KOPT-K1 (cell line): ENCODE data around the gene LAPTM5.
"Not testable (repeated sequence)": the region's sequence is repeated elsewhere in the genome, so short reads cannot be mapped to it uniquely, and the experiment has no call there.

ENCODE experiments used
- H3K27ac ChIP-seq: fragments of 200-600 bp; sonication (generic); 2 replicates; pipeline ENCODE4 v1.5.1; 2016; ENCODE audit warnings: antibody characterized with exemption, mild to moderate bottlenecking, low read depth, low read length; ENCODE audit not compliant: poor library complexity, severe bottlenecking
- H3K36me3 ChIP-seq: fragments of 200-600 bp; sonication (generic); 2 replicates; pipeline ENCODE4 v1.5.1; 2017; ENCODE audit warnings: antibody characterized with exemption, mild to moderate bottlenecking, low read length, moderate library complexity; ENCODE audit not compliant: insufficient read depth
- H3K9me3 ChIP-seq: fragments of 200-600 bp; sonication (generic); 2 replicates; pipeline ENCODE4 v1.5.1; 2017; ENCODE audit warnings: antibody characterized with exemption, low read length, mild to moderate bottlenecking; ENCODE audit not compliant: insufficient read depth, poor library complexity, severe bottlenecking

LAPTM5 gene

DNA sequence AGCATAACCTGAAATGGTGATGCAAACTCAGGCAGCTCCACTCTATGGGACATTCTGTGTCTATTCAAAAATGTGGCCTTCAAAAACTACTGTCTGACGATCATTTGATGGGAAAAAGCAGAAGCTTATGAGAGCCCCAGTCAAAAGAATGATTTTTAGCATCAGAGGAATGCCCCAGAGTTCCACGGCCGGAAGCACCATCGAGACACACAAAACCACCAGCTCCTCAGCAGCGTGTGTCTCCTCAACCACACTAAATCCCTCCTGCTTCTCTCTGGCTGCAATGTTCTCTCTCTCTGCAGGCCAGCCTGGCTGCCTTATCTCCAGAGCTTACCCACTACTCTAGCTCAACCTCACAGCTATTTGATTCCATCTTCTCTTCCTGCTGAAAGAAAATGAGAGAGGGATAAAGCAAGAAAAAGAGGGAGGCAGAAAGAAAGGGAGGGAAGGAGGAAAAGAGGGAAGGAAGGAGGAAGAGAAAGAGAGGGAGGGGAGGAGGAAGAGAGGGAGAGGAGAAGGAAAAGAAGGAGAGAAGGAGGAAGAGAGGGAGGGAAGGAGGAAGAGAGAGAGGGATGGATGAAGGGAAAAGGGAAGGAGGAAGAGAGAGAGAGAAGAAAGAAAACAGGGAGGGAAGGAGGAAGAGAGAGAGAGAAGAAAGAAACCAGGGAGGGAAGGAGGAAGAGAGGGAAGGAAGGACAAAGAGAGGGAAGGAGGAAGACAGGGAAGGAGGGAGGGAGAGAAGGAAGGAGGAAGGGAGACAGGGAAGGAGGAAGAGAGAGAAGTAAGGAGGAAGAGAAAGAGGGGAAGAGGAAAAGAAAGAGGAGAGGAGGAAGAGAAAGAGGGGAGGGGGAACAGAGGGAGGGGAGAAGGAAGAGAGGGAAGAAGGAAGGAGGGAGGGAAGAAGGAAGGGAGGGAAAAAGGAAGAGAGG lies 33.5 kb upstream of the LAPTM5 start:
- no peaks in the 10 kb centered on the region for H3K9me3 ChIP-seq
- no peaks in the 10 kb centered on the region for H3K36me3 ChIP-seq
- no peak overlapping the region for H3K27ac ChIP-seq

DNA sequence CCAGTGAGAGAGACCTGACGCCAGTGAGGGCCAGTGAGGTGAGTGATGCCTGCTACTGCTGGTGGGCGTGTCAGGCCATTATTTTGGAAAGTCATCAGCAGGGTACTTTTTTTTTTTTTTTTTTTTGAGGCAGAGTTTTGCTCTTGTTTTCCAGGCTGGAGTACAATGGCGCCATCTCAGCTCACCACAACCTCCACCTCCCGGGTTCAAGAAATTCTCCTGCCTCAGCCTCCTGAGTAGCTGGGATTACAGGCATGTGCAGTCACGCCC lies 32.6 kb upstream of the LAPTM5 start:
- not testable (repeated sequence) for H3K9me3 ChIP-seq, H3K36me3 ChIP-seq, H3K27ac ChIP-seq

DNA sequence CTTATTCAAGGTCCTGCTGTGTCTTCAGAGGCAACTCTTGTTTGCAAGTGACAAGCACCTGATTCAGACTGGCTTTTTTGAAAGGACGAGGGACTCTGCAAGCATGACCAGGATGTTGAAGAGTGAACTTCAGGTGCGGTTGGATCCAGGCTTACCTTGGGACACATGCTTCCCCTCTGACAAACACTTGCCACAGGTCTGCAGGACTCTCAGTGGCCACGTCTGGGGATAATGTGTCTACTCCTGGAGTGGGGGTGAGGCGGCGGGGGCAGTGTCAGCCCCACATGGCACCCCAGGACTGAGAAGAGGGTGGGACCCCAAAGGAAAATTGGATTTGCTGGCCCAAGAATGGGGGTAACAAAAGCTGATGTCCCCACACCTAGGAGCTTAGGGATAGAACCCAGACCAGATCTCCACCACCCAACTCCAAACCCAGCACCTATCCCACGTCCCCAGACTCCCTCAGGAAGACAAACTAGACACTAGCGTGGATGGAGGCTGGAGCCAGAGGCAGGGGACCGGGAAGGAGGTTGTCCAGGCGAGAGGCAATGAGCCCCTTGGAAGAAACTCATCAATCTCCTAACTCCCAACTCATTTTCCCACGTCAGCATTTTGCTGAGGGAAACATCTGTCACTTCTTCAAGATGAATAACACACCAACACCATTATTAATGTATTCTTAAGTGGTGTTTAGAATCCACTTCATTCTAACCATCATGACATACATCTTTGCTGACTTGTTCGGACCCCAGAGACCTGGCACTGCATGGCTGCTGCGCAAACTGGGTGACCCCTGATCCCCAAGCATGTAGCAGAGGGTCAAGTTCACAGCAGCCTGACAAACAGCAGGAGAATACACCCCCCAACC lies 32.0 kb upstream of the LAPTM5 start:
- no peak overlapping the region for H3K27ac ChIP-seq

DNA sequence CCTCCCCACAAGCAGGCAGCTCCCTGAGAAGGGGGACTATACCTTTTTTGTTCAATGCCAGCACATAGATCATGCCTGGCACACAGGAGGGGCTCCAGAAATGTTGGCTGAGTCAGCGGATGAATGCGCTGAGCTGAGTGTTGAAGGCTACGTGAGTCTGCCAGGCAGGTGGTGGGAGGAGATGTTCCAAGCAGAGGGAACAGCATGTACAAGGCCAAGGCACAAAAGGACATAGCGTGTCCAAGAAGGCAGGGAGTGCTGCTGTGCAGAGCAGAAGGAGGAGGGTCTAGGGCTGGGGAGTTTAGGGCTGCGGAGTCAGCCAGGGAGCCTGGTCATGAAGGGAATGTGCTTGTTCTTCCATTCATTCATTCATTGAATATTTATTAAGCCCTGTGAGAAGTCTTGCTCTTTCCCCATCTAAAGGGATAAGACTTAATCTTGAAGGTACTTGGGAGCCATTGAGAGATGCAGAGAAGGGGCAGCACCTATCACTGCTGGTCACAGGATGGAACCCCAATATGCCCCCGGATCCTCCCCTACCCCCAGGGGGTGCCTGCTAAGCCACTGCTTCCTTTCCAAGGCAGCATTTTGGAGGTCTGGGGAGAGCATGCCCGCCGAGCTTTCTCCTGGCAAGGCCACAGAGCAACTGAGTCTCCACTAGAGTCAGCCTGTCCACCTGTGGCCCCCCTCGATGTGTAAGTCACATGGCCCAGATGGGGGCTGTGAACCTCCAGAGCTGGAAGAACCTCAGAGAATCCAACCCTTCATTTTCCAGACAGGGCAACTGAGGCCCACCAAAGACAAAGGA lies 31.2 kb upstream of the LAPTM5 start:
- Histone ChIP-seq H3K9me3 (no peaks in the 10 kb centered on the region), H3K36me3 (no peaks in the 10 kb centered on the region), H3K27ac (no peak overlapping the region)

More for the DNA sequence above, 32.0 kb upstream of the LAPTM5 start:
- Histone ChIP-seq H3K9me3 (no peaks in the 10 kb centered on the region), H3K36me3 (no peaks in the 10 kb centered on the region)

DNA sequence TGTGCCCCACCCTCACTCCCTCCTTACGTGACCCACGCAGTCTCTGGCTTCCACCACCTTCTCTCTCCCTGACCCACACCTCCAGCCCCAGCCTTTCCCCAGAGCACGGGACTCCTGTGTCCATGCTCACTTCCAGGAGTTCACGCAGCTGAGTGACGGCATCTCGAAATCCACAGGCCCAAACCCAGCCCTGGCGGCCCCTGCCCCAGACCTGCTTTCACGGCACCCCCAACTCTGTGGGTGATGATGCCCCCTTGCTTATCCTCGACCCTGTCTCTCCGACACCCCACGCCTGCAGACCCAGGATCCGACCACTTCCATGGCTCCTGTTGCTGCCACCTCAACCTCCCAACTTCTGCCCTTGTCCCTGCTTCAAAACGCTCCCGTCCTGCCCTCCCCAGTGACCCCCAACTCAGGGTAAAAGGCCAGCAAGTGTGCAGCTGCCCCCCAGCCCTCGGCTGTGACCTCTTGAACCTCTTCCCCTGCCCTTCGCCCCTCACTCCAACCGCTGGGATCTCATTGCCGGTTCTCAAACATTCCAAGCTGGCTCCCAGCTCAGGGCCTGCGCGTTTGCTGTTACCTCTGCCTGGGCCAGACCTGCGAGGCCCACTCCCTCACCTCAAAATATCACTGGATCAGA lies 30.4 kb upstream of the LAPTM5 start:
- H3K36me3 ChIP-seq = no peaks in the 10 kb centered on the region
- no peak overlapping the region for H3K27ac ChIP-seq
- H3K9me3 ChIP-seq = no peaks in the 10 kb centered on the region

DNA sequence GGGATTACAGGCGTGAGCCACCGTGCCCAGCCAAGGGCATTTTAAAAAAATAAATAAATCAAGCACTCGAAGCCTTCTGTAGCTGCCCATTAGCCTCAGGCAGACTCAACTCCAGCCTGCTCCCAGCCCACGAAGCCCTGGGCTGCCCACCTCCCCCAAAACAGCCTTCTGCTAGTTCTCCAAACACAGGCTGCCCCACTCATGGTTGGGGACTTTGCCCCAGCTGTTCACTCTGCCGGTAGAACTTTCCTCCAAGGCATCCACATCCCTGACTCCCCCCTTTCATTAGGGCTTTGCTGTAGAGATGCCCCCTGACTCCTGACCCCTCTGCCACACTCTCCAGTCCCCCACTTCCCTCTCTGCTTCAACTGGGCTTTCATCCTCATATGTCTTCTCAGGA lies 29.7 kb upstream of the LAPTM5 start:
- Histone ChIP-seq H3K9me3 (no peaks in the 10 kb centered on the region), H3K36me3 (no peaks in the 10 kb centered on the region), H3K27ac (no peak overlapping the region)

DNA sequence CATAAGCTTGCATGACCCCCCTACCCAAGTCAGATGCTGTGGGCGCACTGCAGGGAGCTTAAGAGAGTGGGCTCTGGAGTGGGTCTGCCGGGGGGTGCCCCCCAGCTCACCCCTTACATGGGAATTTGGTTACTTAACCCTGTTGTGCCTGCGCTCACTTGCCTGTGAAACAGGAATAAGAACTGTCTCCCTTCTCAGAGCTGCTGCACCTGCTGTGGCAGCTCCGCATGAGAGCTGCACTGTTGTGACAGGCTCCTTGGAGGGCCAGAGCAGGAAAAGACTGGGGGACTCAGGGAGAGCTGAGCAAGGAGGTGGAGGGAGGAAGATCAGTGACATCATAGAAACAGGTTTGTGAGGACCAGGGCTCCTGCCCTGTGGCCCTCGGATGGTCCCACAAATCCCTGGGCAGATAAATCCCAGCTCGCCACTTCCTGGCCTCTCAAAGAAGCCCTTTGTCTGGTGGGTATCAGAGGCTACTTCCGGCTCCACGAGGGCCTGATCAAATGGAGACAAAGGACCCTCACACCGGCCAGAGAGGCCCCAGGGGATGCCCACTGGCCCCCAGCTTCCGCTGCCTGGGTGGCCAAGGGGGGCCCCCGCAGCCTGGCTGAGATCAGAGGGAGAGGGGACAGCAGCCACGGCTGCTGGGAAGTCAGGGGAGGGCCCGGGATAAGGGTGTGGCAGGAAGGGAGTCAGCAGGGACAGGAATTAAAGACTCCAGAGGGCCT lies 28.9 kb upstream of the LAPTM5 start:
- Histone ChIP-seq H3K9me3 (no peaks in the 10 kb centered on the region), H3K27ac (no peak overlapping the region), H3K36me3 (no peaks in the 10 kb centered on the region)

DNA sequence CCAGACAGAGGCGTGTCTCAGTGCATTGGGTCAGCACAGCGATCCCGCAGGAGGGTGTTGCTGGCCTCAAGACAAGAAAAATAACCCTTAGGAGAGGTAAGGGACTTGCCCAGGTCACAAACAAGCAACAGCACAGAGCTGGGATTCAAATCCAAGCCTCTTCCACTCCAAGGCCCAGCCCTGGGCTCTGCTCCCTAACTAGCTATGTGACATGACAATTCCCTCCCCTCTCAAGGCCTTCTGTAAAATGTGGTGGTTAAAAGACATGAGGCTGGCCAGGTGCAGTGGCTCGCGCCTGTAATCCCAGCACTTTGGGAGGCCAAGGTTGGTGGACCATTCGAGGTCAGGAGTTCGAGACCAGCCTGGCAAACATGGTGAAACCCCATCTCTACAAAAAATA lies 28.1 kb upstream of the LAPTM5 start:
- Histone ChIP-seq H3K36me3 (no peaks in the 10 kb centered on the region), H3K27ac (no peak overlapping the region), H3K9me3 (no peaks in the 10 kb centered on the region)

DNA sequence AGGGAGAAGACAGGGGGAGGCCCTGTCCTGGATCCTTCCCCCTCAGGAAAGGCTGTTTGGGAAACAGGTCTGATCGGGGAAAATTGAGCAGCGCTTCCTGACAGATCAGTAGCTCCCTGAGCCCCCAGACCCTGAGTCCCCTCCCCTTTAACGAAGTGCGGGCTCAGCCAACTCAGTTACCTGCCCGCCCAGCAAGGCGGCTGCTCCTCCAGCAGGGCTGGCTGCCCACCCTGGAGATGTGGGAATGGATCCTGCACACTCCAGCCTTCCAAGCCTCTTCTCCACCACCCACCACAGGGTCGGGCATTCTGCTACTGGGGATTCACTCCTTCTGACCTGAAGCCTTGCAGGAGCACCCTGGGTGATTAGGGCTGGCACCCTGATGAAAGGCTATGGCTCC lies 27.6 kb upstream of the LAPTM5 start:
- H3K9me3 ChIP-seq = no peaks in the 10 kb centered on the region
- H3K27ac ChIP-seq = no peak overlapping the region
- no peaks in the 10 kb centered on the region for H3K36me3 ChIP-seq

DNA sequence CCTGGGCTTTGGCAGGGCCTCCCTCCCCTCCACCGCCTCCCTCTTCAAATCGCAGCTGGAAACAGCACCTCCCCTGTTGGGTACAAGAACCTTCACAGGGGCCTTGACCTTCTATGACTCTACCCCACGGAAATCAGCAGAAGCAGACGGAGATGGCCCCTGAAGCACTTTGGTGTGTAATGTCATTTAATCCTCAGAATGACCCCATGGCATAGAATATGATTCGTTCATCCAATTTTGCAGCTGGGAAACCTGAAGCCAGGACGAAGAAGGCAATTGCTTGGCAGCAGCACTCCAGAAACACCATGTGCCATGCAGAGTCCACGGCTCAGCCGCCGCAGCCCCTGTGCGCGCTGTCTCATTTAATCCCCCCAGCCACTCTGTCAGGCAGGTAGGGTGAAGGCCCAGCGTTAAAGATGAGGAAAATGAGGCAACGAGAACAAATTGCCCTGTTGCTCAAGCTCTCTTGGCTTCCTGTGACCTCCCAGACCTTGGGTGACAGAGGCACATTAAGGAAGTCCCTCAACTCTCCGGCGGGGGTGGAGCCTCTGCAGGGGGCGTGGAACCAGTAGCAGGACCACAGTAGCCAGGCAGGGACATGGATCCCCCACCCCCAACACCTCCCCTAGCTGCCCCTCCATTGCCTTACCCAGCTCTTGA lies 25.8 kb upstream of the LAPTM5 start:
- no peaks in the 10 kb centered on the region for H3K9me3 ChIP-seq
- no peak overlapping the region for H3K27ac ChIP-seq
- no peaks in the 10 kb centered on the region for H3K36me3 ChIP-seq

DNA sequence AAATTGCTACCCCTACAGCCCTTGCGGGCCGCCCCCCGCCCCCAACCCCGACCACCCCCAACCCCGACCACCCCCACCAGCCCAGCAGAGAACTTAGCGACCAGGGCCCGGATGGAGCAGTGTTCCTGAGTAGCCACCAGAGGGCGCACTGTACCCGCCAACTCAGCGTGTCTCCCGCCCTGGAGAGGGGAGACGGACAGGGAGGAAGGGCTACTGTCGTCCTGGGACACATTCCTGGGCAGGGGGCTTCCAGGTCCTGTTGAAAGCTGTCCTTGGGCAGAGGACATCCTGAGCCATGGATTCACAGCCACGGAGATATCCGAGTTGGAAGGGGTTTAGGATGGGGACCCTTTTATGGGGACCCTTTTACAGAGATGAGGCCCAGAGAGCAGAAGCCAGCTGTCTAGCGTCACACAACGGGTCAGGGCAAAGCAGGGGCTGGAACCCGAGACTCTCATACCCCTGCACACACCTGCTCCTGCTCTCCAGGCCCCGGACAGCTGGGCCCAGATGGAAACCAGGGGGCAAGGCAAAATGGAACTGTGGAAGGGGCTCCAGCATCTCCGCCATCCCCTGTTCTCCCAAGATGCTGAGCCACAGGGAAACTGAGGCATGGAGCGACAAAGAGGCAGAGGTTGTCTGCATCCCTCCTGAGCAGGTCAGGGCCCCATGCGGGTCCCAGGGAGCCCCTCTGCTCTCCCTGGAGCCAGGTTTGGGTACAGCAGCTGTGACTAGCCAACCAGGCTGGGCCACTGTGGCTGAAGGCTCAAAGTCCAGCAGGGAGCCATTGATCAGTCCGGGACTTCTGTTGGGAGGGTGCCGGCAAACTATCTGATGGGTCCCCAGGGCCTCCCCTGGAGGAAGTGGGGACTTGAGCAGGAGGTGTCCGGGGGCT lies 25.0 kb upstream of the LAPTM5 start:
- Histone ChIP-seq H3K27ac (no peak overlapping the region), H3K9me3 (no peaks in the 10 kb centered on the region)

DNA sequence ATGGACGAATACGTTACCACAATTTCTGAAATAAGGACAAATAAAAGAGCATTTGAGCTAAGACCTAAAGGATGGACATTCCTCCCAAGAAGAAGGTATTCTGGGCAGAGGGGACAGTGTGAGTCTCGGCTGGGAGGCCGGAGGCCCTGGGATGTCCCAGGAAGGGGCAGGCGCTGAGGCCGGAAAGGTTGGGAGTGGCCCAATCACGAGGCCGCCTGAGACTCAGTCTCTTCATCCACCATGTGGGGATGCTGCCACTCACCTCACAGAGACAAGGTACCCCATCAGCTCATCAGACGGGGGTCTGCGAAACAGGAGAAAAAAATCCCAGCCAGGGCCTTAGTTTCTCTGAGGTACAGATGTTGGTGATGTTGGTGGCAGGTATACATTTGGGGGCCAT lies 24.3 kb upstream of the LAPTM5 start:
- H3K36me3 ChIP-seq = no peaks in the 10 kb centered on the region
- H3K9me3 ChIP-seq = no peaks in the 10 kb centered on the region
- H3K27ac ChIP-seq = no peak overlapping the region

More for the DNA sequence above, 25.0 kb upstream of the LAPTM5 start:
- H3K36me3 ChIP-seq = no peaks in the 10 kb centered on the region

DNA sequence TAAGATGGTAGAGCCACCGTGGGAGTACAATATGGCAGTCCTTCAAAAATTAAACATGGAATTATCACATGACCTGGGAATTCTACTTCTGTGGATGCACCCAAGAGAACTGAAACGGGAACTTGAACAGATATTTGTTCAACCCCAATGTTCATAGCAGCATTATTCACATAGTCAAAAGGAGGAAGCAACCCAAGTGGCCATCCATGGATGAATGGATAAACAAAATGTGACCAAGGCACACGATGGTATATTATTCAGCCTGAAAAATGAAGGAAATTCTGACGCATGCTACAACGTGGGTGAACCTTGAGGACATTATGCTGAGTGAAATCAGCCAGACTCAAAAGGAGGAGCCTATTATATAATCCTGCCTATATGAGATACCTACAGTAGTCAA lies 22.8 kb upstream of the LAPTM5 start:
- Histone ChIP-seq H3K36me3 (no peaks in the 10 kb centered on the region), H3K9me3 (no peaks in the 10 kb centered on the region), H3K27ac (no peak overlapping the region)
